Ectodermal cell (in vitro differentiated cells): Measurements from ENCODE around the gene STPG2.

Source experiments
- H3K27ac ChIP-seq: 2 replicates; pipeline ENCODE4 v1.7.0; 2013; ENCODE audit warnings: mild to moderate bottlenecking, low read depth, low read length; ENCODE audit not compliant: insufficient read depth, poor library complexity, severe bottlenecking
- H3K27me3 ChIP-seq: 2 replicates; pipeline ENCODE4 v1.7.0; 2013; ENCODE audit warnings: mild to moderate bottlenecking, low read length; ENCODE audit not compliant: insufficient read depth, control insufficient read depth, poor library complexity, severe bottlenecking
- H3K36me3 ChIP-seq: one replicate; pipeline ENCODE4 v1.7.0; 2013; ENCODE audit warnings: low read length; ENCODE audit not compliant: control insufficient read depth, insufficient read depth
- H3K4me1 ChIP-seq: one replicate; pipeline ENCODE4 v1.7.0; 2013; ENCODE audit warnings: low read length; ENCODE audit not compliant: control insufficient read depth, insufficient read depth
- H3K4me3 ChIP-seq: 2 replicates; pipeline ENCODE4 v1.7.0; 2013; ENCODE audit warnings: low read depth, low read length, control low read depth; ENCODE audit not compliant: insufficient read depth
- H3K9me3 ChIP-seq: 2 replicates; pipeline ENCODE4 v1.7.0; 2013; ENCODE audit warnings: mild to moderate bottlenecking, low read length, moderate library complexity; ENCODE audit not compliant: control insufficient read depth
- WGBS, 2 experiments: methylation state at CpG; one replicate each; pipeline ENCODE4 v1.1.7; 2013; ENCODE audit warnings: missing lambda C conversion rate in 2 of 2; 5-methylcytosine and 5-hydroxymethylcytosine counted together

Gene STPG2

DNA sequence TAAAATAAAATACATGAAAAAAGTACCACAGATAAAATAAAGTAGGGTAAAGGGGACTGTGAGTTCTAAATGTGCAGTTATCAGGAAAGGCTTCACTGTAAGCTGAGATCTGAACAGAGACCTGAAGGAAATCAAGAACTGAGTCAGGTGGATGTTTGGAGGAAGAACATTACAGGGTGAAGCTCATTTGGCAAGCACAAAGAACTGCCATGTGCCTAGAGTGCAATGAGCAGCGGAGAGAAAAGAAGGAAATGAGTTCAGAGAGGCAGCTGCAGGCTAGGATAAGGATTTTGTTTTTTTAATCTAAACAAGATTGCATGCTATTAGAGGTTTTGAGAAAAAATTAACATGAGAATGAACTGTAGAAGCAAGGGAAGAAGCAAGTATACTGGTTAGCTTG, 373.1 kb downstream of the STPG2 start:
- Histone ChIP-seq H3K4me3 (no peak overlapping the region), H3K4me1 (no peaks in the 10 kb centered on the region), H3K27ac (no peak overlapping the region), H3K36me3 (no peaks in the 10 kb centered on the region), H3K27me3 (no peaks in the 10 kb centered on the region), H3K9me3 (no peaks in the 10 kb centered on the region)
- WGBS, 2 experiments = 88 to 94% methylated on average over 1 of the region's 1 CpG

DNA sequence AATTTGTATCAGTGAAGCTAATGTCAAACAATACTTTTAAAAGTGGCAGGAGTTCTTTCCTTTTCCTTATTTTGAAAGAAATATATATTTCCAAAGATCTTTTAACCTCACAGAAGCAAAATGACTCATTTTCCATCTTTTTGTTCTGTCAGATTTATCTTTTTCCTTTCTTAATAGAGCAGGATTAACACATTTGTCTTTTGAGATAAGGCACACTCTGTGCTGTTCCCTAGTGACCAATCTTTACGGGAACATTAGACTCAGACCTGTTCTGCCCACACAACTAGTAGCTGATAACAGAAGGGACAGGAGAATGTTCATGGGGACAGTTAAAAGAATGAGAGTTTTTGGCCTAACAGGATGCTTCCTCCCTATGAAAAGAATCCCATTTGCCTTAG, 381.2 kb downstream of the STPG2 start:
- Histone ChIP-seq H3K4me1 (no peaks in the 10 kb centered on the region), H3K36me3 (no peaks in the 10 kb centered on the region), H3K9me3 (no peaks in the 10 kb centered on the region), H3K27me3 (no peaks in the 10 kb centered on the region), H3K27ac (no peak overlapping the region), H3K4me3 (no peak overlapping the region)
- 83 to 100% methylated on average over 1 of the region's 1 CpG for WGBS, 2 experiments

- no peaks in the 10 kb centered on the region for H3K27me3 ChIP-seq
- no peak overlapping the region for H3K27ac ChIP-seq
- WGBS, 2 experiments = 88 to 100% methylated on average over 1 to 2 of the region's 2 CpGs
- no peaks in the 10 kb centered on the region for H3K9me3 ChIP-seq
- H3K36me3 ChIP-seq = no peaks in the 10 kb centered on the region
- no peaks in the 10 kb centered on the region for H3K4me1 ChIP-seq
- H3K4me3 ChIP-seq = no peak overlapping the region
These were observed 381.7 kb downstream of the STPG2 start for GRCh38 chr4:97761445-97762114.

DNA sequence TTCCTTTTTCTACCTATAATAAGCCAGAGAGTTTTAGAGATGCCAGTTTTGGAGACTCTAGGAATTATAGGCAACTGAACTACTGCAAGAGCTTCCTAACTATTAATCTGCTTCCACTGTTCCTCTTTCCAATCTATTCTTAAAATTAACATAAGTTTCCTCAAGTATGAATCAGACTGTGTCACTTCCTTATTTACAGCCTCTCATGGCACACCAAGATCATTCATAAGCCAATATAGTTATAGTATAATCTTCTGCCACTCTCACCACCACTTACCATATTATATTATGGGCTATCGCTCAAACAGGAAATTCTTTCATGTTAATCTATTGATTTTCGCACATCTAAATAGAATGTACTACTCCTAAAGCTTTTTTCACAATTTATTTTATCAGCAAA, 383.5 kb downstream of the STPG2 start:
- H3K9me3 ChIP-seq = no peaks in the 10 kb centered on the region
- no peak overlapping the region for H3K4me3 ChIP-seq
- no peaks in the 10 kb centered on the region for H3K36me3 ChIP-seq
- WGBS, 2 experiments = 86 to 97% methylated on average over 2 of the region's 2 CpGs
- no peaks in the 10 kb centered on the region for H3K27me3 ChIP-seq
- no peaks in the 10 kb centered on the region for H3K4me1 ChIP-seq
- H3K27ac ChIP-seq = no peak overlapping the region

- Histone ChIP-seq H3K4me3 (no peak overlapping the region), H3K9me3 (no peaks in the 10 kb centered on the region), H3K36me3 (no peaks in the 10 kb centered on the region), H3K4me1 (no peaks in the 10 kb centered on the region), H3K27me3 (no peaks in the 10 kb centered on the region), H3K27ac (no peak overlapping the region)
- WGBS, 2 experiments = 87 to 92% methylated on average over 1 of the region's 1 CpG
These were observed 390.7 kb downstream of the STPG2 start for GRCh38 chr4:97752599-97752998.

DNA sequence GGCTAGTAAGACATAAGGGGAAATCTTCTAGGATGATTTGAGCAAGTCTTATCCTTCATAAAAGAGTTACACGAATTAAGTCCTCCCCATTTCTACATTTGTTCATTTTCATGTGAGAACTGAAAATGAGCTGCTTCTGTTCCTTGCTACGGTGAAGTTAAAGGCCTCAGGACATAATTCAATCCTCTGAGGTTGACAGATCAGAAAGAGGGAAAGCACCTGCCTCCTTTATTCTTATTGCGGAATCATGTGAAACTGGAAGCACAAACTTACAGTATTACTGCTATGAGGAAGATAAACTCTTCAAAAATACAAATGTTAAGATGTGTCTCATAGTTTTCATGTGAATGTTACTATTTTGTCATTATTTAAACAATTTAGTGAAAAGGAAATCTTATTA, 395.3 kb downstream of the STPG2 start:
- no peaks in the 10 kb centered on the region for H3K9me3 ChIP-seq
- H3K4me1 ChIP-seq = no peaks in the 10 kb centered on the region
- no peaks in the 10 kb centered on the region for H3K27me3 ChIP-seq
- no peaks in the 10 kb centered on the region for H3K36me3 ChIP-seq
- 85 to 94% methylated on average over 3 of the region's 3 CpGs for WGBS, 2 experiments
- no peak overlapping the region for H3K4me3 ChIP-seq
- no peak overlapping the region for H3K27ac ChIP-seq

- H3K36me3 ChIP-seq = no peaks in the 10 kb centered on the region
- 54 to 74% methylated on average over 3 to 4 of the region's 4 CpGs for WGBS, 2 experiments
These were observed 422.3 kb downstream of the STPG2 start for GRCh38 chr4:97720869-97721432.

GRCh38 chr4:97691111-97691605, 452.1 kb downstream of the STPG2 start:
- Histone ChIP-seq H3K4me1 (no peaks in the 10 kb centered on the region), H3K36me3 (no peaks in the 10 kb centered on the region), H3K9me3 (no peaks in the 10 kb centered on the region), H3K4me3 (no peak overlapping the region), H3K27ac (no peak overlapping the region), H3K27me3 (no peaks in the 10 kb centered on the region)
- WGBS, 2 experiments = 94 to 98% methylated on average over 3 of the region's 3 CpGs

More at GRCh38 chr4:97720869-97721432, 422.3 kb downstream of the STPG2 start:
- Histone ChIP-seq H3K27ac (no peak overlapping the region), H3K9me3 (no peaks in the 10 kb centered on the region), H3K4me1 (no peaks in the 10 kb centered on the region), H3K27me3 (no peaks in the 10 kb centered on the region), H3K4me3 (no peak overlapping the region)

- WGBS, 2 experiments = 92 to 94% methylated on average over 1 of the region's 1 CpG
- Histone ChIP-seq H3K4me3 (no peak overlapping the region), H3K9me3 (no peaks in the 10 kb centered on the region), H3K27ac (no peak overlapping the region), H3K36me3 (no peaks in the 10 kb centered on the region), H3K4me1 (no peaks in the 10 kb centered on the region), H3K27me3 (no peaks in the 10 kb centered on the region)
These were observed 472.5 kb downstream of the STPG2 start for GRCh38 chr4:97670703-97671269.

- no peak overlapping the region for H3K4me3 ChIP-seq
- H3K9me3 ChIP-seq = no peaks in the 10 kb centered on the region
- no peaks in the 10 kb centered on the region for H3K36me3 ChIP-seq
- H3K27ac ChIP-seq = no peak overlapping the region
- no peaks in the 10 kb centered on the region for H3K4me1 ChIP-seq
- H3K27me3 ChIP-seq = no peaks in the 10 kb centered on the region
- 83 to 87% methylated on average over 4 of the region's 4 CpGs for WGBS, 2 experiments
These were observed 477.7 kb downstream of the STPG2 start for GRCh38 chr4:97665553-97665952.
